HG03159 (cell line): ENCODE results near the gene VLDLR.
A peak's percentile ranks its signal among the peaks of the same experiment; 100 is the strongest.

Source experiments
- ATAC-seq: cut with Tn5 transposase; IDR thresholded peaks from one replicate; pipeline ENCODE4 v1.9.1; 2021; ENCODE audit warnings: mild to moderate bottlenecking, moderate library complexity; ENCODE audit not compliant: unreplicated experiment

Gene VLDLR

DNA sequence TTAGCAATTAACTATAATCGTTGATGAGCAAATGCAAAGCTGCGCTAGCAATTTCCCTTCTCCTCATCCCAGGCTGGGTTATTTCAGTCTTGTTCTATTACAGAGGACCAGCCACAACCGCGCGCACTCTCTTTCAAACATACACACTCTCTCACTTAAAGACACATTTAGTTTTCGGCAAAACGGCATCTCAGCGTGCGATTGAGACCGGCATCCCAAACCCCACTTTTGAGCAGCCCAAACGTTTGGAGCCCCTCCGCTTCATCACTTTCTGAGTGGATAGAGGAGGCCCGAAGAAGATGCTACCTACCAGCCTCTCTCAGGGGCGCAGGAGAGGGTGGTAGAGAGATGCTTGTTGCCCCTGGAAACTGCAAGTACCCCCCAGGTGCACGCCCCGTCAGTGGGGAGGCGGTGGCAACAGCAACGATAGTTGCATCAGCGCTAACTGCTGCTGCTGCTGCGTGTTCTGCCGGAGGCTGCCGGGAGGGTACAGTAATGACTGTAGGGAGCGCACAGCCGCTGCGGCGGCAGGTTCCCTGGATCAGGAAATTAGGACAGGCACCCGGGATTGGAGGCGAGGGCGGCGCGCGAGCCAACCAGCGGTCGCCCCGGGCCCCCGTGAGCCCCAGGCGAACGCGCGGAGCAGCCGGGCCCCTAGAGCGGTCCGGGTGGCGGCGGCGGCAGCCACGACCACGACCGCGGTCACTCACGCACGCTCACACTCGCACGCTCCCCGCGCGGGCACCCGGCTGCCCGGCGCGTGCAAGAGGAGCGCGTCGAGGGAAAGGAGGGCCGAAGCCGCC lies 467 bp upstream of the VLDLR start:
- peak; percentile 44 for ATAC-seq

DNA sequence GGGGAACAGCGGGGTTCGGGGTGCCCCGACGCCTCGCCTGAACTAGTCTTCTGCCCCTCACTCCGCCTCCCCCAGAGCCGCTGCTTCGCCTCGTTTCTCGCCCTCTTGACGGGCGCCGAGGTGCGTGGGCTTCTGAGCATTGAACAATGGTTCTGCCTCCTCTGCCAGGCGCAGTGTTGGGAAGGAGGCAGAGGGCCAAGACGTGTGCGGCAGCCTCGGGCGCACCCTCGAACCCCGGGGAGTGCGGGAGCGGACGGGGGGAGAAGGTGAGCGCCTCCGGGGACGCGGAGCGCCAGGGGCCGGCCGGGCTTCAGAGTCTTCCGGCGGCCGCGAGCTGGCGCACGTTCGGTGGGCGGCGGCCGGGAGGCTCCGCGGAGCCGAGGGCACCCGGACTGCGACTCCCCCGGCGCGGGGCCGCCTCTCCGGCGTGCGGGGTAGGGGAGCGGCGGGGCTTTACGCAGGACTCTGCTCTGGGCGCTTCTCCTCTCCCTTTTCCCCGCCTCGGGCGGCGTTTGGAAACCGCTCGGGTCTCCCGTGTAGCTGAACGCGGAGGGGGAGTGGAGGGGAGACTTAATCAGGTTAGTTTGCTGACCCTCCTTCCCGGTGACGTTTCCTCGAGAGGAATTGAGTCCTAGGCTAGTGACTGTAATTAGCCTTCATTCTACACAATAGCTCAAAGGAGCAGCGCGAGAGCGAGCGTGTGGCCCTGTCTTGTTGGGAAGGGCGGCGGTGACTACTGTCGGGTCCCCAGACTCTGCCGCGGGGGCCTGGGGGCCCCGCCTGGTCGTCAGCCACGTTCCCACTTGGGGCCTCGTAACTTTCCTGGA lies 1.1 kb downstream of the VLDLR start:
- peak; percentile 35 for ATAC-seq

DNA sequence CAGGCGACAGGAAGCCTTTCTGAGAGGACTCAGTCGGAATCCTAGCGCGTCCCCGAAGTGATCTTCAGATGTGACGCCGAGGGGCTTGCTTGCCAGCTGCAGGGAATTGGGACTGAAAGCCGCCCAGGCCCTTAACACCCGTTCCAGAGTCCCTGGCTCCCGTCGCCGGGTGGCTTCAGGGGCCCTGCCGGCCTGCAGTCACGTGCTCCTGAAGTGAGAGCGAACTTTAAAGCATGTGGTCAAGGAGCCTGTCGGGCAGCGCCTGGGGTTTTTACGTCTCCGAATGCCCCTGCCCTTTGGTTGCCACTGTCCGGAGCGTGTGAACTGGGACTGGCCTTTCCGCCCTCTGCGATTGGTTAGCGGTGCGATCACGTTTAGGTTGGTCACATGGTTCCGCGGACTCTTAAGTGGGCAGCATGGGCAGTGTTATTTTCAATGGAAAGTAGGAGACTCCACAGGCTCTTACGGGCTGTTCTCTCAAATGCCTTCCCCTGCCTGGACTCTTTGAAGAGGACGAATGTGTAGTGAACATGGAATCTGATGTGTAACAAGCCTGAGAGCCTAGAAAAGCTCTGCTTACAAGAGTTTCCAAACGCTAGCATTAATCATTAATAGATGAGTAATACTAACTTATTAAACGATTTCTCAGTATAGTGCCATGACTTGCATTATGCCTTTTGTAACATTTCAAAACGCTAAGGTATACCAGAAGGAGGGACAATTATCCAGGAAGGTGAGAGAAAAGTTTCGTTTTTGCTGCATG lies 1.9 kb downstream of the VLDLR start:
- ATAC-seq = no peak

DNA sequence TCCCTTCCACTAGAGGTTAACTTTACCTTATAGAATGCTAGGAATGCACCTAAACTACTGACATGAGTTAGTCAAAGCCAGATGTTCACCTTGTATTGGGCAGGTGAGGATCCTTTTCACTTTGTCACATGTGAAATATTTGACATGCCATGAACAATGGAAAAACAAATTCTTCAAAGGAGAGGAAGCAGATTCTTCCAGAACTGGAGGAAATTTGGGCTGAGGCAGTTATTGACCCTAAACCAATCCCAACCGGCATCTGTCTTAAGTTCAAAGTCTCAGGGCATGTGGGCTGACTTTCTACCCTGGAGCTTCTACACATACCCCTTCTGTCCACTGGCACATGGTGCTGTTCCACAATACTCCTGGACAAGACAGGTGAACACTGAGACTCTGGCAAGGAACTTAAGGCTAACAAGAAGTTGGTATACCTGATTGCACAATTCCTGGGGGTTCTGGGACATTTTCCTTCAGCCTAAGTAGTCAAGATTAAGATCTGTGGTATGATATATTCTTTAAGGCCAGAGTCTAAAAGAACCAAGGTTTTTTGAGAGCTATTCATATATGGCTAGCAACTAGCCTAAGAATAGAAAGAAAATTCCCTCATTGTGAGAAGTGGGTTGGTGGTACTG lies 2.6 kb downstream of the VLDLR start:
- ATAC-seq = no peak

DNA sequence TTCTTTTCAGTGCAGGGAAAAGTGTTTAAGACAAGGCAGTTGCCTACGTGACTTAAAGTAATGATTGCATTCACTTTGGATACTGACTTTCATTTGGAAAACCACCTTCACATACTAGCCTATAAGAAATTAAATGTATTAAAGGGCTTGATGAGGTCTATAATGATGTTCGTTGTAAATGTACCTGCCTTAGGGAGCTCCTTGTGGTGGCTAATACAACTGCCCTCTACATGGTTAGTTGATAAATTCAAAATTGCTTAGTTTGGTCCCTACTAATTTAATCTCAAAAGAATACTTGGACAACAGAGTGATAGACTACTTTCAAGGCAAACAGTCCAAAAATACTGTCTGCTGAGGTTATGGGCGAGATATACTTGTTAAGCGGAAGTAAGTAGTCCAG lies 3.8 kb downstream of the VLDLR start:
- ATAC-seq = no peak

DNA sequence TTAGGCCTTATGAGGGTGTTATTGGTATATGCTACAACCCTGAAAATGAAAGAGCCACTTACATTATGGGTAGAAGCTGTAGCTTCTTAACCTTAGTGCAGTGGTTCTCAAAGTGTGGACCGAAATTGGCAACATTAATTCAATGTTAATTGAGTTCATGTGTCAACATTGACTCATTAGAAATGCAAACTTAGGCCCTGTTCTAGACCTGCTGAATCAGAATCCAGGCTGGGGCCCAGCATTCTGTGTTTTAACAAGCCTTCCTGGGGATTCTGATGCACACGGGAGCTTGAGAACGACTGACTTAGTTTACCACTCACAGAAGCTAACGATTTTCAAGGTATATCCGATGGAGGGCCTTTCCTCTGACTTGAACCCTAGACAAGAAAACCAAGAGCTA lies 7.3 kb downstream of the VLDLR start:
- no peak for ATAC-seq

DNA sequence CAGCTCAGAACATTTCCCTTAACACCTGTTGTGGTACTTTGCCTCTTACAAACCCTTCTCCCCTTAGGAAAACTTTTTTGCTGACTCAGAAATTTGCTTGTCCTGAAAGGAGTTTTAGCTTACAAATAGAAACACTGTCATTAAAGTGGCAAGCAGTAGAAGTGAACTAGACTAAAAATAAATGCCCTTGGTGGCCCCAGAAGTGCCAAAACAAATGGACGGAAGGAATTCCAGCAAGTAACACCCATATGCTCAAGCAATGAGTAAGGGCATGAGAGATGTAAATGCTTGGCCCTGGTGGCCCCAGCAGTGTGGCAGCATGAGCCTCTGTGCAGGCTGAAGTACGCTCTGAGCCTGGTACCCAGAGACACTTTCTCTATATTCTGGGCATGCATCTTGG lies 8.6 kb downstream of the VLDLR start:
- no peak for ATAC-seq

DNA sequence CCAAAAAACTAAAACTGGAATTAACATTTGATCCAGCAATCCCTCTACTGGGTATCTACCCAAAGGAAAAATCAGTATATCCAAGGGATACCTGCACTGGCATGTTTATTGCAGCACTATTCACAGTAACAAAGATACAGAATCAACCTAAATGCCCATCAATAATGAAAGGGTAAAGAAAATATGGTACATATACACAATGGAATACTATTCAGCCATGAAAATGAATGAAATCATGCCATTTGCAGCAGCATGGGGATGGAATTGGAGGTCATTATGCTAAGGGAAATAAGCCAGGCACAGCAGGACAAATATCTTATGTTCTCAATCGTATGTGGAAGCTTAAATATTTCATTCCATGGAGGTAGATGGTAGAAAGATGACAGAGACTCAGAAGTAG lies 9.7 kb downstream of the VLDLR start:
- ATAC-seq = no peak

DNA sequence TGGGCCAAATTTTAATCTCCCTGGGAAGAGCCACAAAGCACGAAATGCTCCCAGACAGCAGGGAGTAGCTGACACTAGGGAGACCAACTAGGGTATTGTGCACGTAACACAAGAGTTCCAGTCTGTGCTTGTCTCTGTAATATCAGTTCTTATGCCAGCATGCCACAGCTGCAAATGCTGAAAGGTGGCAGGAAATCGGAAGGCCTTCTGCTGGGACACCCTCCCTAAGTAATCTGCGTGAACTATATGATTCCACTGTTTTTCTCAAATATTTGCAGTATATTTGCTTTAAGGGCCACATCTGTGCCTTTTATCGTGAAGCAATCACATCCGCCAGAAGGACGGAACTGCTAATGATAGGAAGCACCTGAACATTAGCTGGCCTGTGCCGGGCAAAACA lies 12.6 kb downstream of the VLDLR start:
- no peak for ATAC-seq

DNA sequence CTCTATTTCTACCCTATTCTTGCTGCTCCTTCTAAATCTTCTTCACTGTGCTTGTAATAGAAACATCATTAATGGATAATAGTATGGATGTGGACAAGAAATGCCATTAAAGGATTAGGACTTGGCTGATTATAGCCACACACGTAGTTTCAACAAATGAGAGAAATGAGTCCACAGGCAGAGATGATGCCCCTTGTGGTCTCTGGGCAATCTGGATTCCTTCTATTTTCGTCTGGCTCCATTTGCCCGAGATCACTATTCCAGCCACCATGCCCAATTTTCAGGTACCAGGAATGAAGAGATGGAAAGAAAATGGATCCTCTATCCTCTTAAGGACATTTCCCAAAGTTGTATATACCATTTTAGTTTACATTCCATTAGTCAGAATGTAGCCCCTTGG lies 13.2 kb downstream of the VLDLR start:
- no peak for ATAC-seq

DNA sequence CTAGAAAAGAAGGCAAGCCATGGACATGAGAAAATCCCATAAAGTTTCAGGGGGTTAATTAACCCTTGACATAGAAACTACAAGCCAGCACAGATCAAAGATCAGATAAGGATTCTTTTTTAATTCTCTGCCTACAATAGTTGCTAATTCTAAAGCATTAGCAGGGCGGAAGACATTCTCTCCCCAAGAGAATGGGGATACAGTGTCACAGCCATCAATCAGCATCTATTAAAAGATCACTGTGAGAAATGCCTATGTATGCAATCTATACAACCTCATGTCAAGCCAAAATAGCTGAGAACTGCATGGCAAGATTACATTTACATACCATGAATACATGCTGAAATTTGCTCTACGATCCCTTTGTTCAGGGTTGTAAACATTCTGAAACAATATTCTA lies 14.3 kb downstream of the VLDLR start:
- no peak for ATAC-seq

DNA sequence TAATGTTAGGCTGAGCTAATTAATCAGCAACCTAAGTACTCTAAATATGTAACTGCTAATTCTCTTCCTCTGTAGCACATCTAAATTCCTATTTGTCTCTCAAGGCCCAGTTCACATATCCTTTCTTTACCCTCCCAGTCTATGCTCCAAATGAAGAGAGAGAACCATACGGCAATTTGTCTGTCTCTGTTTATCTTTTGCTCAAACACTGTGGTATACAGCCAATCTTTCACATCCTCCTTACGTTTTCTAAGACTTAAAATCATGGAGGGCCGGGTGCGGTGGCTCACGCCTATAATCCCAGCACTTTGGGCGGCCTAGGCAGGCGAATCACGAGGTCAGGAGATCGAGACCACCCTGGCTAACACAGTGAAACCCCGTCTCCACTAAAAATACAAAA lies 15.8 kb downstream of the VLDLR start:
- no peak for ATAC-seq

DNA sequence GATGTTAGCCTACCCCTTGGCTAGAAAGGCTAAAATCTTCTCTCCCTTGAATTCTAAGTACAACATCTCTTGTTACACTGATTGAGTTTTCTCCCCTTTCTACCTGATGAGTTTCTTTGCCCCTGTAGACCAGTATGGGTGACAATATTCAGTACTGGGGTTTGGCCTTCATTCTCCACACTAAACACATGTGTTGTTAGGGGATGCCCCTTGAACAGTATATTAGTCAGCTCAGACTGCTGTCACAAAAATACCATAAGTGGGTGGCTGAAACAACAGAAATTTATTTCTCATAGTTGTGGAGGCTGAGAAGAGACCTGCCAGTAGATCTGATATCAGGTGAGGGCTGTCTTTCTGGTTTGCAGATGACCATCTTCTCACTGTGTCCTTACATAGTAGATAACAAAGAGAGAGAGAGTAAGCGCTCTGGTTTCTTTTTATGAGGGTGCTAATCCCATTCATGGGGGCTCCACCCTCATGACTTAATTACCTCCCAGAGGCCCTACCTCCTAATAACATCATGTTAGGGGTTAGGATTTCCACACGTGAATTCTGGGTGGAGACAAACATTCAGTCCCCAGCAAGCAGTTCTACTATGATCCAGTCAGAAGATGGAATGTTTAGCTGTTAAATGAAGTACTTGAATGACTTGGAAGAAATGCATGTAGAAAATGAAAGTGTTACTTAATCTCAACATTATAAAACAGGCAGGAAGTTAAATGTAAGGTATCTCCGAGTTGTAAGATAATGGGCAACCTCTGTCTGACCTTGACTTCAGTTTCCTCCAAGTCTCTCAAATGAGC lies 17.5 kb downstream of the VLDLR start:
- no peak for ATAC-seq

DNA sequence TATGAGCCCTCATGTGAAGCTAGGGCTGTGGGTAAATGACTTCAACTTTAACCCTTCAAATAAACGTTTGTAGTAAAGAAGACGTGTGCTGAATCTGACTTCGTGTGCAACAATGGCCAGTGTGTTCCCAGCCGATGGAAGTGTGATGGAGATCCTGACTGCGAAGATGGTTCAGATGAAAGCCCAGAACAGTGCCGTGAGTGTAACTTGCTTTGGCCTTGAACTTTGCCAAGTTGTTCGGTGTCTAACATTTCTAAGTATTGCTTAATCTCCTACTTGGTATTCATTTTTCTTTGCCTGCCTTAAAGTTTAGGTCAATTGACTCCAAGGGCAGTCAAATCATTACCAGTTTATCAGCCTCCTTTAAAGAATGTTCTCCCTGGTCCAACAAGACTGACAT lies 18.2 kb downstream of the VLDLR start:
- ATAC-seq = no peak

DNA sequence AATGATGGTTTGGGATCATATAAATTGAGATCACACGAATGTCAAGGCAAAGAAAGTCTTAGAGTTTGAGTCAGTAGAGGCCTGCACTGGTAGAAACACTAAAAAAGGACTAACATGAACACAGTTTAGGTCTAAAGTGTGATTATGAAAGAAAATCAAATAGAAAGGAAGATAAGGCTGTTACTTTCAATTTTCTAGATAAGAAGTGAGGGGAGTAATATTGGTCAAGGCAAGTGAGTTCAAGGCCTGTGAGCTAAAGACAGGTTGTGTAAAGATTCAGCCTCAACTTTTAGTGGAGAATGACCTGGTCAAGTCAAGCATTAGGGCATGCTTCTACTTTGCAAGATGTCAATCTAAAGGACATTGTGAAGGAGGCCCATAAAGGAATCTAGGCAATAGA lies 19.0 kb downstream of the VLDLR start:
- ATAC-seq = no peak

DNA sequence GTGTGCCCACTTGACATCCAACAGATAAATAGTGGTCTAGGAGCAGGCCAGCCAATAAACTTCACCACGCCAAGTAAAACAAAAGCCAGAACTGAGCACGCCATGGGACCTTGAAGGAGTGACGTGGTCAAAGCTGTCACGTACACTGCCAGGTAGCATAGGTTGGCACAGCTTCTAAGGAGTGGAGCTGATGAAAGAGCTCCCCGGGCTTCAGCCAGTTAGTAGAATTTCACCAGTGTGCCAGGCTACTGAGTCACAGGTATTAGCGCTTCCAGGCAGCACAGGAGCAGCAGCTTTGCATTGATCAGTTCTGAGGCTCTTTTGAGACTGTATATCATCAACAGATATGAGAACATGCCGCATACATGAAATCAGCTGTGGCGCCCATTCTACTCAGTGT lies 19.4 kb downstream of the VLDLR start:
- no peak for ATAC-seq

DNA sequence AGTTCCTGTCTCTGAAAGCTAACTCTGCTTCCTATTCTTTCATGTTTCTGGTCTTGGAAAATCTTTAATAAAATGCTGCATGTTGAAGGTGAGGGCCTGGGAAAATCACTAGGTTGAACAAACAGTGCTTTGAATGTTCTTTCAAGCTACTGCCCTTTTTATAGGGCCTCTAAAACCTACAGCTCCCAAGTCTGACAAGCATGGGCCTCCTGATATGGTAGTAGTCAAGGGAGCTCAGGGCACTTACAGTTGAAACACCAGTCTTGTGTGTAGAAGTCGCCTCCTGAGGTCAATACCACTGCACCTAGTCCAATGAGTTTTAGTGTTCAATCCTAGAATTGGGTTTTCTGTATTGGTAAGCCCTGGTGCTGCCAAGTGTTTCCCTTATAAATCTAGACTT lies 20.5 kb downstream of the VLDLR start:
- ATAC-seq = no peak

DNA sequence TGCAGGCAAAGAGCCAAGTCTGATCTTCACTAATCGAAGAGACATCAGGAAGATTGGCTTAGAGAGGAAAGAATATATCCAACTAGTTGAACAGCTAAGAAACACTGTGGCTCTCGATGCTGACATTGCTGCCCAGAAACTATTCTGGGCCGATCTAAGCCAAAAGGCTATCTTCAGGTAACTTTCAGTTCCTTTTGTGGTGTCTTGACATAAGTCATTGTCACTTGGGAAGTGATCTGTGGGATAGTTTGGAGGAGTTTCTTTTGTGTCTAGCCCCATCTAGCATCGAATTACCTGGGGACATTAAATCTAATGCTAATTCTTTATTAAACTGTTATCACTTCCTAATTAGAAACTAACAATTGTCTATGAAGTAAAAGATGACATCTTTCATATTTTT lies 24.0 kb downstream of the VLDLR start:
- ATAC-seq = peak; percentile 71

DNA sequence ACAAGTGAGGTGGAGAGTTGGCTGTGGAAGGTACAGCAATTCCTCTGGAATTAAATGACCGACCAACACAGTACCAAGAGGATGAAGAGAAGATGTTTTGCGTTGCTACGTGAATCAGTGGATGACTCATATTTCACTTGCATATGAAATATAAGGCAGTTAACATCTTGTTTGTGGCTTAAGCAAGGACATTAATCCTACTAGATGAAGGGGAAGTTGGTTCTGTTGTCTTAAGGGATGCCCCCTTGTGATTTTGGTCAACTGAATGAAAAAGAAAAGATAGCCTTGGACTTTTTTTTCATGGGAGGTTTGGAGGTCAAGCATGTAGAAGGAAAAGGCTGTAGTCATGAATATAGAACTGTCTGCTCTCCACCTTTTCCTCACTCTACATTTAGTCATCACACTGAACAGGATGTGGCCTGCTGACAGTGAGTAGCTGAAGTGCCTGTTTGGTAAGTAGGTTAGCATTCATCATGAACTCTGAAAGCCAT lies 33.9 kb downstream of the VLDLR start:
- ATAC-seq = peak; percentile 60

DNA sequence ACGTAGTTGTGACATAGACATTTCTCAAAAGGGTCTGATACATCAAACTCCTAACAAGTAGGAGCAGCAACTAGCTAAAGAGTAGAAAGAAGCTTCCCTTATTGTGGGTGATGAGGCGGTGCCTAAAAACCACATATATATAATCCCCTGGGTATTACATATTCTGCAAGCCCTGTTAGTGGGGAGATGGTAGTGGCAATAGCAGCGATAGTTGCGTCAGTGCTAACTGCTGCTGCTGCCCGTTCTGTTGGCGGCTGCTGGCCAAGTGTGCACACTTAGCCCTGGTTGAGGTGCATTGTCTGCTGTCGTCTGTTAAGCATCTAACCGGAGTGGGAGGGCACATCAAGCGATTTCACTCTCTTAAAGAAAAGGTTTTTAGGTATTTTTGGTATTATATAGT lies 35.8 kb downstream of the VLDLR start:
- peak; percentile 54 for ATAC-seq
